Daoy (cell line): ENCODE results near the gene GNG12. TPM values are rescaled to one million over a fixed set of nuclear protein-coding genes. Genes with fewer than 3 reads are reported as not detected.

Experiments used
- DNase-seq: peaks from one replicate; pipeline ENCODE4 v3.0.0-alpha.2; 2015; ENCODE audit warnings: low read depth
- total RNA-seq: library from RNA; depleted of rRNA; stranded (reverse); fragments of >200 nt; shearing (Covaris generic); gene quantifications from 2 replicates; pipeline ENCODE4 v1.2.3, GENCODE V29; 2014; rRNA removed

The GNG12 gene
- total RNA-seq, 1 experiment from 2014 or later = 231 TPM

DNA sequence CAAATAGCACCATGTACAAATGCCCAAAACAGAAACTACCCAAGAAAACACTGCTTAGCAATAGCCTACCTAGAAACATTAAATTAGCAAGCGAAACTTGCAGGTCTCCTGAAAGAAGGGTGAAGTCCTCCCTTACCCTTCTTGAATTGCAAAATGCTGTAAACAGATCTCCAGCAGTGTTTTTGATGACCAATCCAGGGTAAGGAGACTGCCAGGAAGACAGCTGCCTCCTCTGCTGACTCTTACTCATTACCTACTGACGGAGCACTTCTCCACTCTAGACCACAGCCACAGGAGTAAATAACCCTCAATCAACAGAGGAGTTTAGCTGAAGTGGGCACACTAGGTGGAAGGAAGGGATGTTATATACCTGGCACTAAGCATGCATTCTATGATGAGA is 180.5 kb downstream of the GNG12 start:
- peak; percentile 68 for DNase-seq

Other genes with a start within 250 kb of the GNG12 start
- 81.7 and 82.6 TPM in 2 replicates for gene GADD45A, start 148.3 kb downstream of the GNG12 start, total RNA-seq
- gene DIRAS3, start 217.2 kb upstream of the GNG12 start, total RNA-seq = 67.9 and 69.4 TPM in 2 replicates